GM12873 (cell line): ENCODE results near the gene ZNF177.

Experiments
- TF ChIP-seq, protein P1 (sequence below): IDR thresholded peaks from 2 replicates; pipeline ENCODE4 v1.5.1; 2012; ENCODE audit warnings: low read depth, mild to moderate bottlenecking, moderate library complexity, low read length, control low read depth; ENCODE audit not compliant: insufficient read depth; ENCODE audit errors: missing control alignments

ZNF177 gene

DNA sequence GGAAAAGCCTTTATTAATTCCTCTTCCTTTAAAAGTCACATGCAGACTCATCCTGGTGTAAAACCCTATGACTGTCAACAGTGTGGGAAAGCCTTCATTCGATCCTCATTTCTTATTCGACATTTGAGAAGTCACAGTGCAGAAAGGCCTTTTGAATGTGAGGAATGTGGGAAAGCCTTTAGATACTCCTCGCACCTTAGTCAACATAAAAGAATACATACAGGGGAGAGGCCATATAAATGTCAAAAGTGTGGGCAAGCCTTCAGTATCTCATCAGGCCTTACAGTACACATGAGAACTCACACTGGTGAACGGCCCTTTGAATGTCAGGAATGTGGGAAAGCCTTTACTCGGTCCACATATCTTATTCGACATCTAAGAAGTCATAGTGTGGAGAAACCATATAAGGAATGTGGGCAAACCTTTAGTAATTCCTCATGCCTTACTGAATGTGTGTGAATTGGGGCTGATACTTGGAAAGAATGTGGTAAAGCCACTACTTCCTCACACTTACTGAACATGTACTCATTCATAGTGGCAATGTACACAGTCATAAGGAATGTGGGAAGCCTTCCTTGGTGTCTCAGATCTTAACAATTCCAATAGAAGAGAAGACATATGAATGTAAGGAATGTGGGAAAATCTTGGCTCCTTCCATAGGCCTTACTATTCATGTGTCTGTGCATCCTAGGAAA is 20.1 kb upstream of the ZNF177 start:
- TF ChIP-seq, protein P1, sequence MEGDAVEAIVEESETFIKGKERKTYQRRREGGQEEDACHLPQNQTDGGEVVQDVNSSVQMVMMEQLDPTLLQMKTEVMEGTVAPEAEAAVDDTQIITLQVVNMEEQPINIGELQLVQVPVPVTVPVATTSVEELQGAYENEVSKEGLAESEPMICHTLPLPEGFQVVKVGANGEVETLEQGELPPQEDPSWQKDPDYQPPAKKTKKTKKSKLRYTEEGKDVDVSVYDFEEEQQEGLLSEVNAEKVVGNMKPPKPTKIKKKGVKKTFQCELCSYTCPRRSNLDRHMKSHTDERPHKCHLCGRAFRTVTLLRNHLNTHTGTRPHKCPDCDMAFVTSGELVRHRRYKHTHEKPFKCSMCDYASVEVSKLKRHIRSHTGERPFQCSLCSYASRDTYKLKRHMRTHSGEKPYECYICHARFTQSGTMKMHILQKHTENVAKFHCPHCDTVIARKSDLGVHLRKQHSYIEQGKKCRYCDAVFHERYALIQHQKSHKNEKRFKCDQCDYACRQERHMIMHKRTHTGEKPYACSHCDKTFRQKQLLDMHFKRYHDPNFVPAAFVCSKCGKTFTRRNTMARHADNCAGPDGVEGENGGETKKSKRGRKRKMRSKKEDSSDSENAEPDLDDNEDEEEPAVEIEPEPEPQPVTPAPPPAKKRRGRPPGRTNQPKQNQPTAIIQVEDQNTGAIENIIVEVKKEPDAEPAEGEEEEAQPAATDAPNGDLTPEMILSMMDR: no peak

- TF ChIP-seq, protein P1: no peak
These were observed 17.8 kb upstream of the ZNF177 start for GRCh38 chr19:9345005-9345404.

DNA sequence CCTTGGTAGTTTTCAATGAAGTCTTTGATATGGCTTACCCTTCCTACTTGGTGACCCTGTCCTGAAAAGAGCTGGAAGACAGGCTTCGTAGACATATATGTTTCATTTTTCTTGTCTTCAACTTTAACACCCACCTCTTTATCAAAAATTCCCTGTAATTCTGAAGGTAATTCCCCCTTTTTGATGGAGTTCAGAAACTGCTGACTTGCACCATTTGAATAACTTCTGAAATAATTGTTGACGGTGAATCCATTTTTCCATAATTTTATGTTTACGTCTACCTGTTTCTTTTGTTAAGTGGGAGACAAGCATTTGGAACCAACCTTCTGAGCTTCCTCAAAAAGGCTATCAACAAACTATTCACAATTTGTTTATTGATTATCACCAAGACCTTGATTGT is 14.6 kb upstream of the ZNF177 start:
- TF ChIP-seq, protein P1: no peak

DNA sequence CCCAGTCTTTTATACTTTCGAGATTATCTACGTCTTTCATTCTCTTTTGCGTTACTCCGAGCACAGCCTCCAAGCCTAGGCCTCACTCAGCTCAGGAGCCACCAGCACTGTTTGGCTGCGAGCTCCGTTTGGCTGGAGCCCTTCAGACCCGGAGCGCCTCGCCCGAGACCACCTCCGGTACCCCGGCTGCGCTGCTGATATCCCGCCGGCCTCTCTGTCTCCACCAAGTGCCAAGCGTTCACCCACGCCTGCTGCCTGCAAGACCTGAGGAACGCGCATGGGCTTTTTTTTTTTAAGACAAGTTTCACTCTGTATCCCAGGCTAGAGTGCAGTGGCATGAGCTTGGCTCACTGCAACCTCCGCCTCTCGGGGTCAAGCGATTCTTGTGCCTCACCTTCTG is 14.1 kb upstream of the ZNF177 start:
- TF ChIP-seq, protein P1: no peak

GRCh38 chr19:9352505-9352904 is 10.3 kb upstream of the ZNF177 start:
- TF ChIP-seq, protein P1: no peak

GRCh38 chr19:9353011-9353410 is 9.8 kb upstream of the ZNF177 start:
- TF ChIP-seq, protein P1: no peak

- TF ChIP-seq, protein P1: no peak
These were observed 8.2 kb upstream of the ZNF177 start for GRCh38 chr19:9354651-9355050.
